Measurements from ENCODE around the gene SLC25A21. TPM values are rescaled to one million over a fixed set of nuclear protein-coding genes. Genes with fewer than 3 reads are reported as not detected.

Gene SLC25A21
- total RNA-seq, 1 experiment from 2014 or later: 7.1 TPM

DNA sequence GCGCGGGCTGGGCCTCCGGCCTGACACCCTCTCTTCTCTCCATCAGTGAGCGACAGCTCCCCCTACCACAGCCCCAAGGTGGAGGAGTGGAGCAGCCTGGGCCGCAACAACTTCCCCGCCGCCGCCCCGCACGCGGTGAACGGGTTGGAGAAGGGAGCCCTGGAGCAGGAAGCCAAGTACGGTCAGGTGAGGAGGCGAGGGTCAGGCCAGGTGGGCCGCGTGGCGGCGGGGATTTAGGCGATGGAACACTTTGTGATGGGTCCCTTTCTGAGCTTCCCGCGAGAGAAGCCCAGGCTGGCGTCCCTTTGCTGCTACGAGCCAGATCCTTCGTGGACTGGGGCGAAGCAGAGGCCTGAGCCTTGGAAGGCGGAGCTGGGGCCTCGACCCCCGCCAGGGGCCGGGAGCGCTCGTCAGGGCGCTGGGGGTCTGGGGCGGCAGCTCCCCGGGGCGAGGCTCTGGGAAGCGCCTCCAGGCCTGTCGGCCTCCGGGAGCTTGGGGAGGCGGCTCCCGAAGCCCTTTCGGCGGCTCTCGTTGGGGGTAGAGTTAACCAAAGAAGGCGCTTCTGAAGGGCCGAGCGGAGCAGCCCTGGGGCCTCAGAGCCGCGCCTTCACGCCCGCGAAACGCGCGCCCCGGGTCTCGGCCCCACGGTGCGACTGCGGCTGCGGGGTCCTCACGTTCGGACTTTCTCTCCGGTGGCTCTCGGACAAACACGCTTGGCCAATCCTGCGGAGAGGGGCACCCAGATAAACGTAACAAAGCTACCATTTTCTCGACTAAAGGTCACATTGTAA, 505.8 kb downstream of the SLC25A21 start:
- Histone ChIP-seq H3K14ac (ENCODE audit: insufficient read depth, low read length) (no peak overlapping the region), H4K8ac (replicated peaks; ENCODE audit: insufficient read length, low read depth, low read length) (no peak overlapping the region), H3K9me3 (ENCODE audit: control insufficient read depth, low read depth, low read length) (no peaks in the 10 kb centered on the region), H3K18ac (ENCODE audit: insufficient read length, low read depth, low read length) (no peak overlapping the region), H2BK15ac (ENCODE audit: low read depth, low read length) (no peak overlapping the region), H4K5ac (ENCODE audit: insufficient read length, low read depth, low read length) (no peak overlapping the region), H2BK5ac (ENCODE audit: insufficient read length, low read length) (no peak overlapping the region), H3K9ac (ENCODE audit: extremely low read depth, insufficient read length, low read length) (no peak overlapping the region), H3K23ac (ENCODE audit: insufficient read length, low read depth, low read length) (no peak overlapping the region), H3K27me3 (ENCODE audit: insufficient read depth, low read length) (peaks cover 59% of the 10 kb centered on the region), H3K79me1 (ENCODE audit: insufficient read depth, low read depth, low read length, poor library complexity, severe bottlenecking) (no peaks in the 10 kb centered on the region), H3K27ac (ENCODE audit: insufficient read length, low read depth, low read length) (no peak overlapping the region), H3K4me1 (ENCODE audit: insufficient read depth, low read length) (no peaks in the 10 kb centered on the region), H3K56ac (ENCODE audit: insufficient read length, low read depth, low read length) (no peak overlapping the region), H2AK5ac (ENCODE audit: insufficient read length, low read length) (no peak overlapping the region), H2AFZ (ENCODE audit: low read length) (no peak overlapping the region), H4K91ac (ENCODE audit: insufficient read length, low read depth, low read length) (no peak overlapping the region), H3K23me2 (ENCODE audit: insufficient read length, low read depth, low read length, poor library complexity, severe bottlenecking) (peaks cover 11% of the 10 kb centered on the region), H3K79me2 (ENCODE audit: insufficient read depth, low read length) (no peaks in the 10 kb centered on the region), H3K4me2 (ENCODE audit: insufficient read depth, insufficient read length, low read length) (peak overlapping the region; percentile 59), H2BK120ac (ENCODE audit: low read depth, low read length, poor library complexity, severe bottlenecking) (no peak overlapping the region), H2BK12ac (ENCODE audit: insufficient read length, low read depth, low read length) (no peak overlapping the region), H2BK20ac (ENCODE audit: low read depth, low read length, poor library complexity, severe bottlenecking) (no peak overlapping the region), H4K20me1 (ENCODE audit: control insufficient read depth, insufficient read depth, insufficient read length) (no peaks in the 10 kb centered on the region), H3K4ac (ENCODE audit: low read depth, low read length) (no peak overlapping the region), H3T11ph (ENCODE audit: low read length) (no peak overlapping the region)
- peaks cover 23 to 36% of the 10 kb centered on the region in 2 experiments for H3K4me1 Mint-ChIP-seq
- WGBS (ENCODE audit: extremely low coverage, insufficient read length, low lambda C conversion rate): no CpG with 5 or more reads among the region's 68 CpGs
- TF ChIP-seq, protein P1, sequence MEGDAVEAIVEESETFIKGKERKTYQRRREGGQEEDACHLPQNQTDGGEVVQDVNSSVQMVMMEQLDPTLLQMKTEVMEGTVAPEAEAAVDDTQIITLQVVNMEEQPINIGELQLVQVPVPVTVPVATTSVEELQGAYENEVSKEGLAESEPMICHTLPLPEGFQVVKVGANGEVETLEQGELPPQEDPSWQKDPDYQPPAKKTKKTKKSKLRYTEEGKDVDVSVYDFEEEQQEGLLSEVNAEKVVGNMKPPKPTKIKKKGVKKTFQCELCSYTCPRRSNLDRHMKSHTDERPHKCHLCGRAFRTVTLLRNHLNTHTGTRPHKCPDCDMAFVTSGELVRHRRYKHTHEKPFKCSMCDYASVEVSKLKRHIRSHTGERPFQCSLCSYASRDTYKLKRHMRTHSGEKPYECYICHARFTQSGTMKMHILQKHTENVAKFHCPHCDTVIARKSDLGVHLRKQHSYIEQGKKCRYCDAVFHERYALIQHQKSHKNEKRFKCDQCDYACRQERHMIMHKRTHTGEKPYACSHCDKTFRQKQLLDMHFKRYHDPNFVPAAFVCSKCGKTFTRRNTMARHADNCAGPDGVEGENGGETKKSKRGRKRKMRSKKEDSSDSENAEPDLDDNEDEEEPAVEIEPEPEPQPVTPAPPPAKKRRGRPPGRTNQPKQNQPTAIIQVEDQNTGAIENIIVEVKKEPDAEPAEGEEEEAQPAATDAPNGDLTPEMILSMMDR (conservative IDR thresholded peaks at IDR 0.05): peak; percentile 42
- H3K36me3 Mint-ChIP-seq (ENCODE audit: insufficient read depth in 1 of 3, low read depth in 3 of 3): no peaks in the 10 kb centered on the region
- no peak overlapping the region for H3K27ac Mint-ChIP-seq
- H3K9me3 Mint-ChIP-seq: peaks cover 0 to 15% of the 10 kb centered on the region in 2 experiments; a peak in 3 of 5 replicates
- DNase-seq: peak; percentile 82
- H3K27me3 Mint-ChIP-seq (ENCODE audit: low read depth): peaks cover 97% of the 10 kb centered on the region
- H3K4me3 Mint-ChIP-seq: peak overlapping the region; percentile 44 to 82

All from H9 (cell line).